ENCODE results near the gene MYH11.
"Not testable (repeated sequence)": the region's sequence is repeated elsewhere in the genome, so short reads cannot be mapped to it uniquely, and the experiment has no call there.

MYH11 gene

GRCh38 chr16:15732416-15732815, 124.4 kb downstream of the MYH11 start:
- H3K4me3 ChIP-seq (ENCODE audit: low read depth, low read length), result no peak overlapping the region
- in situ Hi-C loops (cut with HindIII; ENCODE audit: low sequenced_read_pairs), result no loop called here
- peak; percentile 3 for DNase-seq (ENCODE audit: low read depth, low spot score)
- no peak for TF ChIP-seq CTCF (IDR thresholded peaks at IDR 0.05; ENCODE audit: low read depth, low read length)

GRCh38 chr16:15729152-15729551, 127.7 kb downstream of the MYH11 start:
- in situ Hi-C loops (cut with HindIII; ENCODE audit: low sequenced_read_pairs), result no loop called here
- TF ChIP-seq CTCF (IDR thresholded peaks at IDR 0.05; ENCODE audit: low read depth, low read length), result no peak
- DNase-seq (ENCODE audit: low read depth, low spot score), result no peak
- H3K4me3 ChIP-seq (ENCODE audit: low read depth, low read length), result no peak overlapping the region

DNA sequence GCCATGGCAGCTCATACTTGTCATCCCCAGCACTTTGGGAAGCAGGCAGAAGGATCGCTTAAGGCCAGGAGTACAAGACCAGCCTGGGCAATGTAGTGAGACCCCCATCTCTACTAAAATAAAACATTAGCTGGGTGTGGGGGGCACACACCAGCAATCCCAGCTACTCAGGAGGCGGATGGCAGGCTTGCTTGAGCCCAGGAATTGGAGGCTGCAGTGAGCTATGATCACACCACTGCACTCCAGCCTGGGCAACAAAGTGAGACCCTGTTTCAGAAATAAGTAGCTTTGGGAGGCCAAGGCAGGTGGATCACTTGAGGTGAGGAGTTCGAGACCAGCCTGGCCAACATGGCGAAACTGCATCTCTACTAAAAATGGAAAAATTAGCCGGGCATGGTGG, 129.1 kb downstream of the MYH11 start:
- DNase-seq (ENCODE audit: low read depth, low spot score); H3K4me3 ChIP-seq (ENCODE audit: low read depth, low read length); in situ Hi-C loops (cut with HindIII; ENCODE audit: low sequenced_read_pairs): not testable (repeated sequence)

- no peak for TF ChIP-seq CTCF (IDR thresholded peaks at IDR 0.05; ENCODE audit: low read depth, low read length)
- DNase-seq (ENCODE audit: low read depth, low spot score), result no peak
- in situ Hi-C loops (cut with HindIII; ENCODE audit: low sequenced_read_pairs), result no loop called here
- no peak overlapping the region for H3K4me3 ChIP-seq (ENCODE audit: low read depth, low read length)
These were observed 130.1 kb downstream of the MYH11 start for GRCh38 chr16:15726715-15727114.

DNA sequence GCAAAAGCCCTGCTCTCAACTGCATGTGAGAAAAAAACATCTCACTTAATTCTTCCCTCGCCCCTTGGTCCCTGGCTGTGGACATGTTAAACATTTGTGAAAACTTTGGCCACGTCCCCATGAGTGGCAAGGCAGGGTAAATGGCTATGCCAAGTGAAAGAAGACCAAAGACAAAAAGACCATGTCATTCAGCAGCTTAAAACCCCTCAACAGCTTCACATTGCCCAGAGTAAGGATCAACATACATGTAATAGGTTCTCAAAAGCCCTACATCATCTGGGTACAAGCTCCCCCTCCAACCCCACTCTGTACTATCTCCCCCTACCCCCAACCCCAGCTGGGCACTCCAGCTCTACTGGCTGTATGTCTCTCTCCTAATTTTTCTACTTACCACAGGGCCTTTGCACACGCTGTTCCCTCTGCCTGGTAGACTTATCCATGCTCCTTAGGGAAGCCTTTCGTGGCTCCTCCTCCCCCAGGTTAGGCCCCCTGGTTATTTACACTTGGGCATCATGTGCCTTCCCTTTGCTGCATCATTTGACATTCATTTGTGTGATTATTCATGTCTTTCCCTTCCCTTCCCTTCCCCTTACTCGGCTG, 131.1 kb downstream of the MYH11 start:
- H3K4me3 ChIP-seq (ENCODE audit: low read depth, low read length), result no peak overlapping the region
- no peak for TF ChIP-seq CTCF (IDR thresholded peaks at IDR 0.05; ENCODE audit: low read depth, low read length)
- DNase-seq (ENCODE audit: low read depth, low spot score), result no peak
- in situ Hi-C loops (cut with HindIII; ENCODE audit: low sequenced_read_pairs), result no loop called here

DNA sequence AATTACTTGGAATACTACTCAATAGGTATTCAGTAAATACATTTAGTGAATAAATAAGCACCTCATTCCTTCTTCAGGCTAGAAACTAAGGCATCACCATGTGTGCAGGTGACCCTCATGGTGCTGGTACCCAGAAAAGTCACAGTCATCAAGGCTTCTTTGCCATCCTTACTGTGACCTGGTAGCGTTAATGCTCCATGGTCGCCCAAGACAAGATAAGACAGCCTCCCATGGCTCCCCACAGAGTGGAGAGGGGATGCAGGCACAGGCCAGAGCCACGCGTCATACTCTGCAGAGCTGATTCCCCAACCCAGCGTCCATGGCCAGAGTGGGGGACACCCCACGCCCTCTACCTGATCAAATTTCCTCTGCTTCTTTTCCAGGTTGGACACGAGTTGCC, 133.0 kb downstream of the MYH11 start:
- in situ Hi-C loops (cut with HindIII; ENCODE audit: low sequenced_read_pairs), result no loop called here
- TF ChIP-seq CTCF (IDR thresholded peaks at IDR 0.05; ENCODE audit: low read depth, low read length), result no peak
- DNase-seq (ENCODE audit: low read depth, low spot score), result no peak
- no peak overlapping the region for H3K4me3 ChIP-seq (ENCODE audit: low read depth, low read length)

- H3K4me3 ChIP-seq (ENCODE audit: low read depth, low read length), result no peak overlapping the region
These were observed 135.8 kb downstream of the MYH11 start for GRCh38 chr16:15721018-15721417.

More at GRCh38 chr16:15721018-15721417, 135.8 kb downstream of the MYH11 start:
- TF ChIP-seq CTCF (IDR thresholded peaks at IDR 0.05; ENCODE audit: low read depth, low read length), result no peak
- DNase-seq (ENCODE audit: low read depth, low spot score), result no peak
- in situ Hi-C loops (cut with HindIII; ENCODE audit: low sequenced_read_pairs), result no loop called here

Measured in astrocyte of the spinal cord (primary cell).